ENCODE measurements around the gene TAF1D. TPM values are rescaled to one million over a fixed set of nuclear protein-coding genes. Genes with fewer than 3 reads are reported as not detected.
"Not testable (repeated sequence)": the region's sequence is repeated elsewhere in the genome, so short reads cannot be mapped to it uniquely, and the experiment has no call there.

TAF1D gene
- total RNA-seq, 2 experiments from 2014 or later, result 172 to 178 TPM

DNA sequence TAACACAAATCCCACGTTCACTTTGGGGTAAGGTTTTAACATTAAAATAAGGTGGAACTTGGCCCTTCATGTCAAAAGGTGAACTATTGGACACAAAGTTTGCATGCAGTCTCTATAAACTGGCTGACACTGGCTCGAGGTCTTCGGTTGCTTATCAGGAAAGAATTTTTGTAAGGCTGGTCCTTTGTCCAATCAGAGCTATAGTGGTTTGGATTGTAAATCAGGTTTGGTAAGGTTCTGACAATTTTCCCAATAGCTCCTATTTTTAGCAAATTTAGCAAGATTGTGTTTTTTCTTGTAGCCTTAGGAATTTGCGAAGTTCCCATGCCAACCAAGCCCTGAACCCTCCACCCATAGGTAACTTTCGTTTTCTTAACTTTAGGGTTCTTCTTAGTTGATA is 25.2 kb upstream of the TAF1D start:
- Mint-ChIP-seq H3K9me3 (peaks cover 5% of the 10 kb centered on the region), H3K4me3 (no peak overlapping the region), H3K27ac (no peak overlapping the region), H3K27me3 (no peaks in the 10 kb centered on the region), H3K4me1 (no peaks in the 10 kb centered on the region), H3K36me3 (peaks cover 7% of the 10 kb centered on the region)
- POLR2A ChIA-PET, result interaction anchor here (1.5 kb wide), 1 partner anchor 25 kb away, joined by 5 read pairs; the partner anchor contains the start of genes C11orf54 and TAF1D
- no peak for DNase-seq
- no peak for ATAC-seq (ENCODE audit: low read depth)

DNA sequence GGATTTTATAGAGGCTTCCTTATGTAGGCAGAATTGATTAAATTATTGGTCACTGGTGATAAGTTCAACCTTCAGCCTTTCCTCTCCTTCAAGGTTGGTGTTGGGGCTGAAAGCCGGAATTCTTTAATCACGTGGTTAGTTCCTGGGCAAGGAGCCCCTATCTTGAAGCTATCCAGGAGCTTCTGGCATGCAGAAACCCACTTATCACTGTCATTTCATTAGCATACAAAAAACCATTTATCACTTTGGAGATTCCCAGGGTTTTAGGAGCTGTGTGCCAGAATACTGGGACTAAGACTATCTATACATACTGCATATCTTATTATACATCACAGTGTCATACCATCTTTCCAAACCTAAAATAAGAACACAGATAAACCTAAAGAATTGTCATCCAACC is 24.3 kb upstream of the TAF1D start:
- no peaks in the 10 kb centered on the region for H3K4me1 Mint-ChIP-seq
- POLR2A ChIA-PET, result interaction anchor here (0.7 to 1.5 kb wide), 2 partner anchors 19 to 24 kb away, joined by 3 to 5 read pairs; partner anchors contain the start of genes C11orf54, MED17 and TAF1D
- no peak overlapping the region for H3K4me3 Mint-ChIP-seq
- H3K27ac Mint-ChIP-seq, result no peak overlapping the region
- H3K27me3 Mint-ChIP-seq, result no peaks in the 10 kb centered on the region
- ATAC-seq (ENCODE audit: low read depth), result no peak
- peaks cover 5% of the 10 kb centered on the region for H3K9me3 Mint-ChIP-seq
- peaks cover 8% of the 10 kb centered on the region for H3K36me3 Mint-ChIP-seq
- no peak for DNase-seq

GRCh38 chr11:93761910-93762309 is 20.6 kb upstream of the TAF1D start:
- H3K4me3 Mint-ChIP-seq, result no peak overlapping the region
- H3K27me3 Mint-ChIP-seq, result no peaks in the 10 kb centered on the region
- H3K36me3 Mint-ChIP-seq, result peaks cover 14% of the 10 kb centered on the region
- no peaks in the 10 kb centered on the region for H3K4me1 Mint-ChIP-seq
- DNase-seq, result no peak
- H3K9me3 Mint-ChIP-seq, result peaks cover under 1% of the 10 kb centered on the region
- H3K27ac Mint-ChIP-seq, result no peak overlapping the region
- ATAC-seq (ENCODE audit: low read depth), result no peak
- POLR2A ChIA-PET, result no interaction called here

- not testable (repeated sequence) for H3K9me3 Mint-ChIP-seq; ATAC-seq (ENCODE audit: low read depth); H3K27ac Mint-ChIP-seq; H3K4me1 Mint-ChIP-seq; H3K27me3 Mint-ChIP-seq; H3K4me3 Mint-ChIP-seq; DNase-seq
- POLR2A ChIA-PET, result interaction anchor here (1.2 kb wide), 1 partner anchor 18 kb away, joined by 3 read pairs; the partner anchor contains the start of genes C11orf54 and TAF1D
- H3K36me3 Mint-ChIP-seq, result peaks cover 14% of the 10 kb centered on the region
Measured at GRCh38 chr11:93759123-93759522, 17.8 kb upstream of the TAF1D start.

GRCh38 chr11:93757924-93758865 is 16.9 kb upstream of the TAF1D start:
- no peak for DNase-seq
- POLR2A ChIA-PET, result no interaction called here
- no peaks in the 10 kb centered on the region for H3K4me1 Mint-ChIP-seq
- no peak for ATAC-seq (ENCODE audit: low read depth)
- no peak overlapping the region for H3K27ac Mint-ChIP-seq
- H3K9me3 Mint-ChIP-seq, result no peaks in the 10 kb centered on the region
- H3K27me3 Mint-ChIP-seq, result no peaks in the 10 kb centered on the region
- no peak overlapping the region for H3K4me3 Mint-ChIP-seq
- H3K36me3 Mint-ChIP-seq, result peaks cover 17% of the 10 kb centered on the region

DNA sequence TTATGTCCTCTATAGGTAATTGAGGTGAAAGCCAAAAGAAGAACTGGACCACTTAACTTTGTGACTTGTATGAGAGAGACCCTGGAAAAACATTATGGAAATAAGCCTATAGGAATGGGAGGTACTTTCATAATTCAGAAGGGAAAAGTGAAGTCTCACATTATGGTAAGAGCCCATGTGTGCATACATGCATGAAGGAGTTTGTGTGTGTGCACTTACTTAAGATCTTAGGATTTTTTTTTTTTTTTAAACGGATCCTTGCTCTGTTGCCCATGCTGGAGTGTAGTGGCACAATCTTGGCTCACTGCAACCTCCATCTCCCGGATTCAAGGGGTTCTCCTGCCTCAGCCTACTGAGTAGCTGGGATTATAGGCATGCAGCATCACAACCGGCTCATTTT is 16.0 kb upstream of the TAF1D start:
- no peaks in the 10 kb centered on the region for H3K27me3 Mint-ChIP-seq
- H3K4me1 Mint-ChIP-seq, result no peaks in the 10 kb centered on the region
- H3K4me3 Mint-ChIP-seq, result no peak overlapping the region
- H3K9me3 Mint-ChIP-seq, result no peaks in the 10 kb centered on the region
- ATAC-seq (ENCODE audit: low read depth), result no peak
- no peak for DNase-seq
- H3K27ac Mint-ChIP-seq, result no peak overlapping the region
- POLR2A ChIA-PET, result no interaction called here
- H3K36me3 Mint-ChIP-seq, result peaks cover 18% of the 10 kb centered on the region

- no peaks in the 10 kb centered on the region for H3K4me1 Mint-ChIP-seq
- H3K27ac Mint-ChIP-seq, result no peak overlapping the region
- peaks cover 19% of the 10 kb centered on the region for H3K36me3 Mint-ChIP-seq
- POLR2A ChIA-PET, result no interaction called here
- no peak overlapping the region for H3K4me3 Mint-ChIP-seq
- ATAC-seq (ENCODE audit: low read depth) (no peak), DNase-seq (no peak)
- no peaks in the 10 kb centered on the region for H3K27me3 Mint-ChIP-seq
- H3K9me3 Mint-ChIP-seq, result no peaks in the 10 kb centered on the region
Measured at GRCh38 chr11:93756748-93757147, 15.5 kb upstream of the TAF1D start.

DNA sequence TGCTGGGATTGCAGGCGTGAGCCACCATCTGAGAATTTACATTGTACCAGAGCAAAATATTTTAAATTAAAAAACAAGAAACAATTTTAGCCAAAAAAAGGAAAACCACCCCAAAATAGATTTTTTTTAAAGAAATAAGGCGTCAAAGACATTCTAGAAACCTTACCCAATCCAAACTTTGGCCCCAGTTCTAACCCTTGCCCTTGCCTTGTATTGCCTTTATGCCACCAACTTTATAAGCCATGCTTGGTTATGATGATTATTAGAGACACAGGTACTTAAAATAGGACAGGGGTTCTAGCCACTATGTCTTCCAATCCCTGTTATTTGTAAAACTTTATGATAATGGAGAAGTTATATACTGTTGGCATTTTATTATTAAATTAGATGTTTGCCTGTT is 11.9 kb upstream of the TAF1D start:
- no peaks in the 10 kb centered on the region for H3K4me1 Mint-ChIP-seq
- ATAC-seq (ENCODE audit: low read depth) (no peak), DNase-seq (no peak)
- no peaks in the 10 kb centered on the region for H3K27me3 Mint-ChIP-seq
- H3K4me3 Mint-ChIP-seq, result no peak overlapping the region
- POLR2A ChIA-PET, result no interaction called here
- H3K9me3 Mint-ChIP-seq, result no peaks in the 10 kb centered on the region
- no peak overlapping the region for H3K27ac Mint-ChIP-seq
- peaks cover 12% of the 10 kb centered on the region for H3K36me3 Mint-ChIP-seq

- POLR2A ChIA-PET, result no interaction called here
- H3K4me3 Mint-ChIP-seq, result no peak overlapping the region
- peaks cover 10% of the 10 kb centered on the region for H3K36me3 Mint-ChIP-seq
- no peak overlapping the region for H3K27ac Mint-ChIP-seq
- no peaks in the 10 kb centered on the region for H3K4me1 Mint-ChIP-seq
- DNase-seq (no peak), ATAC-seq (ENCODE audit: low read depth) (no peak)
- H3K9me3 Mint-ChIP-seq, result no peaks in the 10 kb centered on the region
- H3K27me3 Mint-ChIP-seq, result no peaks in the 10 kb centered on the region
Measured at GRCh38 chr11:93751001-93751400, 9.7 kb upstream of the TAF1D start.

- DNase-seq, result no peak
- Mint-ChIP-seq H3K9me3 (no peaks in the 10 kb centered on the region), H3K4me1 (peaks cover 12% of the 10 kb centered on the region), H3K27me3 (no peaks in the 10 kb centered on the region), H3K36me3 (peaks cover 9% of the 10 kb centered on the region), H3K4me3 (no peak overlapping the region), H3K27ac (no peak overlapping the region)
- POLR2A ChIA-PET, result no interaction called here
- no peak for ATAC-seq (ENCODE audit: low read depth)
Measured at GRCh38 chr11:93747122-93747521, 5.8 kb upstream of the TAF1D start.

- Mint-ChIP-seq H3K27ac (no peak overlapping the region), H3K9me3 (no peaks in the 10 kb centered on the region), H3K4me3 (no peak overlapping the region), H3K4me1 (peaks cover 12% of the 10 kb centered on the region), H3K36me3 (peaks cover 9% of the 10 kb centered on the region), H3K27me3 (no peaks in the 10 kb centered on the region)
- POLR2A ChIA-PET, result interaction anchor here (1.4 kb wide), 1 partner anchor 38 kb away, joined by 4 read pairs; the partner anchor contains the start of gene MED17
- ATAC-seq (ENCODE audit: low read depth), result no peak
- no peak for DNase-seq
Measured at GRCh38 chr11:93746101-93746500, 4.8 kb upstream of the TAF1D start.

- POLR2A ChIA-PET, result interaction anchor here (1.4 kb wide), 1 partner anchor 39 kb away, joined by 4 read pairs; the partner anchor contains the start of gene MED17
- peaks cover 12% of the 10 kb centered on the region for H3K4me1 Mint-ChIP-seq
- ATAC-seq (ENCODE audit: low read depth); H3K9me3 Mint-ChIP-seq; DNase-seq; H3K27ac Mint-ChIP-seq; H3K27me3 Mint-ChIP-seq: not testable (repeated sequence)
- H3K36me3 Mint-ChIP-seq, result peaks cover 14% of the 10 kb centered on the region
- H3K4me3 Mint-ChIP-seq, result peak overlapping the region; percentile 0
Measured at GRCh38 chr11:93745005-93745755, 3.9 kb upstream of the TAF1D start.

- Mint-ChIP-seq H3K4me3 (peak overlapping the region; percentile 0), H3K36me3 (peaks cover 19% of the 10 kb centered on the region), H3K27ac (no peak overlapping the region), H3K27me3 (no peaks in the 10 kb centered on the region), H3K4me1 (peaks cover 13% of the 10 kb centered on the region), H3K9me3 (no peaks in the 10 kb centered on the region)
- DNase-seq, result no peak
- POLR2A ChIA-PET, result no interaction called here
- no peak for ATAC-seq (ENCODE audit: low read depth)
Measured at GRCh38 chr11:93744669-93745004, 3.3 kb upstream of the TAF1D start.
